RCC 7860 (cell line): ENCODE measurements around the gene SIRT4.

Experiments
- DNase-seq: peaks from one replicate; pipeline ENCODE4 v3.0.0-alpha.2; 2015; ENCODE audit warnings: low spot score
- FAIRE-seq: peaks from 2 replicates; lab custom pipeline; 2012; peaks lifted over from hg19 to GRCh38; lab: Jason Lieb, UNC

Gene SIRT4

GRCh38 chr12:120361506-120362208 lies 59.5 kb downstream of the SIRT4 start:
- FAIRE-seq (no peak), DNase-seq (no peak)
